Suprapubic skin (tissue), 4 donors: ENCODE measurements around the gene ADCY3.

Experiments
- POLR2A ChIP-seq, 2 donors: fragments of 450-650 bp; IDR thresholded peaks; one replicate each; pipeline ENCODE4 v1.6.1; 2017; ENCODE audit warnings: antibody characterized with exemption in 2 of 2, mild to moderate bottlenecking in 2 of 2, moderate library complexity in 2 of 2
- POLR2AphosphoS5 ChIP-seq, 3 donors: sonication (generic); formaldehyde crosslinking; IDR thresholded peaks; one replicate each; pipeline ENCODE4 v1.6.1; 2017; ENCODE audit warnings: antibody characterized with exemption in 3 of 3

- TF ChIP-seq POLR2AphosphoS5 (IDR thresholded peaks at IDR 0.05) (no peak), POLR2A (IDR thresholded peaks at IDR 0.05) (no peak)
These were observed 78.8 kb downstream of the ADCY3 start for GRCh38 chr2:24840962-24841945.
